Testis (tissue), 3 donors: Measurements from ENCODE around the gene ARSI. TPM values are rescaled to one million over a fixed set of nuclear protein-coding genes. Genes with fewer than 3 reads are reported as not detected.
A peak's percentile ranks its signal among the peaks of the same experiment; 100 is the strongest.

Experiments
- DNase-seq: peaks from one replicate; pipeline ENCODE4 v3.0.0-alpha.2; 2019
- H3K27ac ChIP-seq, 2 donors: fragments of 200-600 bp; sonication (generic); one replicate each; pipeline ENCODE4 v1.5.1; 2019
- H3K27me3 ChIP-seq: fragments of 200-600 bp; sonication (generic); one replicate; pipeline ENCODE4 v1.5.1; 2019
- H3K36me3 ChIP-seq: fragments of 200-600 bp; sonication (generic); one replicate; pipeline ENCODE4 v1.5.1; 2017; ENCODE audit warnings: low read depth; ENCODE audit errors: missing control alignments
- H3K4me1 ChIP-seq: fragments of 200-600 bp; sonication (generic); one replicate; pipeline ENCODE4 v1.5.1; 2019
- H3K4me3 ChIP-seq, 2 donors: fragments of 200-600 bp; sonication (generic); one replicate each; pipeline ENCODE4 v1.5.1; 2017 to 2019
- H3K9me3 ChIP-seq: fragments of 200-600 bp; sonication (generic); one replicate; pipeline ENCODE4 v1.5.1; 2017
- POLR2A ChIP-seq: fragments of 450-650 bp; IDR thresholded peaks from one replicate; pipeline ENCODE4 v1.6.1; 2017; ENCODE audit warnings: antibody characterized with exemption, mild to moderate bottlenecking, moderate library complexity
- WGBS, 2 donors: methylation state at CpG; one replicate each; pipeline ENCODE4 v1.1.5; 2018; 5-methylcytosine and 5-hydroxymethylcytosine counted together
- intact Hi-C: fragments of 100-400 bp; cut with DNase I; formaldehyde crosslinking; loops from one replicate; pipeline ENCODE4 v1.15.1; 2023; ENCODE audit warnings: low total_unique reads
- polyA plus RNA-seq: library from polyadenylated mRNA; stranded (reverse); fragments of 350-450 nt; fragmentation: Illumina TruSeq; extraction: RNeasy Lipid Tissue Mini Kit (QIAGEN cat#74804); gene quantifications from one replicate; pipeline ENCODE4 v1.2.3, GENCODE V29; 2014; ENCODE audit warnings: low read depth, low replicate concordance; ENCODE audit not compliant: insufficient read depth
- total RNA-seq, 2 donors: library from RNA; depleted of rRNA; stranded (reverse); fragments of >200 nt; gene quantifications; one replicate each; pipeline ENCODE4 v1.2.3, GENCODE V29; 2016
- TF ChIP-seq, protein P1 (sequence below), 3 experiments: fragments of 450-650 bp in 2 of 3; fragments of 200-600 bp in 1 of 3; sonication (generic) in 1 of 3; IDR thresholded peaks; one replicate each; pipeline ENCODE4 v1.5.1; 2016 to 2019; ENCODE audit warnings: antibody characterized with exemption in 3 of 3, mild to moderate bottlenecking in 2 of 3, moderate library complexity in 1 of 3

ARSI gene
- total and polyA plus RNA-seq, 3 donors from 2014 or later: 0.79 to 0.93 (median 0.92) TPM

DNA sequence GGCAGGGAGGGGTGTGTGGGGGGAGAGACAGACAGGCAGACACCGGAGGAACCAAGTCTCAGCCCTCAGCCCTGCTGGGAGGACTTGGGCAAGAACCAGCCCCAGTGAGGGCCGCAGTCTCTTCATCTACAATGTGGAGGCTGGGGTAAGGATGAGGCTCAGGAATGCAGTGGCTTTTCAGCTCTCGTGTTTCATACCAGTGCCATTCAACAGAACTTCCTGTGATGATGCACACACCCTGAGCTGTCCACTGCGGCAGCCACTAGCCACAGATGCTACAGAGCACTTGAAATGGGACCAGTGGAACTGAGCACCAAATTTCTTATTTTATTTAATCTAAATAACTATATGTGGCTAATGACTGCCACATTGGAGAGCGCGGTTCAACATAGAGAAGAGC lies 23.8 kb downstream of the ARSI start:
- Histone ChIP-seq H3K9me3 (no peaks in the 10 kb centered on the region), H3K27me3 (no peaks in the 10 kb centered on the region), H3K36me3 (no peaks in the 10 kb centered on the region), H3K4me1 (peaks cover 9% of the 10 kb centered on the region), H3K27ac (no peak overlapping the region), H3K4me3 (no peak overlapping the region)
- WGBS, 2 donors: 85 to 91% methylated on average over 4 to 6 of the region's 6 CpGs
- no peak for DNase-seq
- TF ChIP-seq, protein P1, sequence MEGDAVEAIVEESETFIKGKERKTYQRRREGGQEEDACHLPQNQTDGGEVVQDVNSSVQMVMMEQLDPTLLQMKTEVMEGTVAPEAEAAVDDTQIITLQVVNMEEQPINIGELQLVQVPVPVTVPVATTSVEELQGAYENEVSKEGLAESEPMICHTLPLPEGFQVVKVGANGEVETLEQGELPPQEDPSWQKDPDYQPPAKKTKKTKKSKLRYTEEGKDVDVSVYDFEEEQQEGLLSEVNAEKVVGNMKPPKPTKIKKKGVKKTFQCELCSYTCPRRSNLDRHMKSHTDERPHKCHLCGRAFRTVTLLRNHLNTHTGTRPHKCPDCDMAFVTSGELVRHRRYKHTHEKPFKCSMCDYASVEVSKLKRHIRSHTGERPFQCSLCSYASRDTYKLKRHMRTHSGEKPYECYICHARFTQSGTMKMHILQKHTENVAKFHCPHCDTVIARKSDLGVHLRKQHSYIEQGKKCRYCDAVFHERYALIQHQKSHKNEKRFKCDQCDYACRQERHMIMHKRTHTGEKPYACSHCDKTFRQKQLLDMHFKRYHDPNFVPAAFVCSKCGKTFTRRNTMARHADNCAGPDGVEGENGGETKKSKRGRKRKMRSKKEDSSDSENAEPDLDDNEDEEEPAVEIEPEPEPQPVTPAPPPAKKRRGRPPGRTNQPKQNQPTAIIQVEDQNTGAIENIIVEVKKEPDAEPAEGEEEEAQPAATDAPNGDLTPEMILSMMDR (IDR thresholded peaks at IDR 0.05): no peak
- intact Hi-C loops: no loop called here

DNA sequence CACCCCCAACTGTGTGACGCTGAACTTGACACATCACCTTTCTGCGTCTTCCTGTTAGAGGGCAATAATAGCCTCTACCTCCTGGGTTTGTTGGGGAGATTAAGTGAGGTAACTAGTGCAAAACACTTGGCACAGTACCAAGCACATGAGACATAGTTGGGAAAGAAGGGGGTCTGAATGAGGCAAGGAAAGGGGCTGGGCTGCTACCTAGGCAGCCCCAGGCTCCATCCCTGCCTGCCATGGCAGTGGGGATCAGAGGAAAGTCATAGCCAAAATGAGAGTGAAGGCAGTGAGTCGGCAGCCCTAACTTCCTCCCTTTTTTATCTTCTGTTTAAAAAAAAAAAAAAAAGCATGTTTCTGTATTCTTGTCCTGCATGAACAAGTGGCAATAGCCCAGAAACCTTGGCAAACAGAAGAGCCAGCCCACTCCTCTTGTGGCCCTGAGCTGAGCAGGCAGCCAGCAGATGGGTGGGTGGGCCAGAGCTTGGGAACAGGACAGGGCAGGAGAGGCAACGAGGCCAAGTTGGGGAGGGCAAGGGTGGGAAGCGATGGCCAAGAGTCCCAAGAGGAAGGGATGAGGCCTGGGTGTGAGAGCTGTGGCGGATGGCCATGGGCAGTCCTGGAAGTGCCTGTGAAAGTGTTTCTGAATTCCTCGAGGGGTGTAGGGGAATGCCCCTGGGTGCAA lies 24.5 kb downstream of the ARSI start:
- no peak for DNase-seq
- WGBS, 2 donors: 60 to 77% methylated on average over 7 of the region's 7 CpGs
- no peaks in the 10 kb centered on the region for H3K27me3 ChIP-seq
- TF ChIP-seq POLR2A: no peak
- TF ChIP-seq, protein P1 (IDR thresholded peaks at IDR 0.05): no peak
- no peak overlapping the region for H3K4me3 ChIP-seq
- no peaks in the 10 kb centered on the region for H3K36me3 ChIP-seq
- H3K9me3 ChIP-seq: no peaks in the 10 kb centered on the region
- H3K4me1 ChIP-seq: peaks cover 7% of the 10 kb centered on the region
- H3K27ac ChIP-seq: no peak overlapping the region
- intact Hi-C loops: no loop called here

DNA sequence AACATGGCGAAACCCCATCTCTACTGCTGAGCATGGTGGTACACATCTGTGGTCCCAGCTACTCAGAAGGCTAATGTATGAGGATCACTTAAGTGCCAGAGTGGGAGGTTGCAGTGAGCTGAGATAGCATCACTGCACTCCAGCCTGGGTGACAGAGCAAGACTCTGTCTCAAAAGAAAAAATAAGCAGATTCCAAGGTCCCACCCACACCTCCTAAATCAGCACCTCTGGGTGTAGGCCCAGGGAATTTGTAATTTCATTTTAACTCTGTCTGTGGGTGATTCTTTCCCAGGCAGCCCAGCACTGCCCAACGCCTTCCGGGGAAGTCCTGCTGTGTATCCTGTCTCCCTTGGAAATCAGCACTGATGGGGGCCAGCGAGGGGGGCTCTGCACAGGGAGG lies 25.7 kb downstream of the ARSI start:
- WGBS, 2 donors: 77 to 78% methylated on average over 4 of the region's 4 CpGs
- H3K4me1 ChIP-seq: peaks cover 5% of the 10 kb centered on the region
- H3K36me3 ChIP-seq: no peaks in the 10 kb centered on the region
- H3K9me3 ChIP-seq: no peaks in the 10 kb centered on the region
- H3K4me3 ChIP-seq: no peak overlapping the region
- DNase-seq: no peak
- TF ChIP-seq, protein P1 (IDR thresholded peaks at IDR 0.05): no peak
- TF ChIP-seq POLR2A: no peak
- intact Hi-C loops: no loop called here
- H3K27me3 ChIP-seq: no peaks in the 10 kb centered on the region
- H3K27ac ChIP-seq: no peak overlapping the region

DNA sequence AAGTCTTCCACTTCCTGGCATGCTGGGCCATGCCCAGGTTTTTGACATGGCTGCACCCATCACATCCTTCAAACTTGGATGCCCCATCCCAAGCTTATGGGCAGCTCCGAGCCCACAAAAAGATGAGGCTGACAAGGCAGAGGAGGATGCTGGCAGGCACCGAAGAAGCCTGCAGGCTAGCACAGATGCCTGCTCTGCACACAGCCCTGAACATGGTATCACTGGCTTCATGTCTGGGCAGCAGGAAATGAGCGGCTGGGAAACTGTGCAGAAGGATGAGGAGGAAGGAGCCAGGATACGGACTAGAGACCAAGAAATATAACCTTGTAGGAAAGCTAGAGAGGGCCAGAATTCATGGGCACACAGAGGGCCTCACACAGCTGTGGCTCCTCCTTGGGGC lies 27.9 kb downstream of the ARSI start:
- H3K27me3 ChIP-seq: no peaks in the 10 kb centered on the region
- TF ChIP-seq, protein P1 (IDR thresholded peaks at IDR 0.05): no peak
- no peak for TF ChIP-seq POLR2A
- no peaks in the 10 kb centered on the region for H3K9me3 ChIP-seq
- intact Hi-C loops: no loop called here
- 90 to 98% methylated on average over 4 of the region's 4 CpGs for WGBS, 2 donors
- no peaks in the 10 kb centered on the region for H3K36me3 ChIP-seq
- no peaks in the 10 kb centered on the region for H3K4me1 ChIP-seq
- no peak overlapping the region for H3K4me3 ChIP-seq
- DNase-seq: no peak
- H3K27ac ChIP-seq: no peak overlapping the region

DNA sequence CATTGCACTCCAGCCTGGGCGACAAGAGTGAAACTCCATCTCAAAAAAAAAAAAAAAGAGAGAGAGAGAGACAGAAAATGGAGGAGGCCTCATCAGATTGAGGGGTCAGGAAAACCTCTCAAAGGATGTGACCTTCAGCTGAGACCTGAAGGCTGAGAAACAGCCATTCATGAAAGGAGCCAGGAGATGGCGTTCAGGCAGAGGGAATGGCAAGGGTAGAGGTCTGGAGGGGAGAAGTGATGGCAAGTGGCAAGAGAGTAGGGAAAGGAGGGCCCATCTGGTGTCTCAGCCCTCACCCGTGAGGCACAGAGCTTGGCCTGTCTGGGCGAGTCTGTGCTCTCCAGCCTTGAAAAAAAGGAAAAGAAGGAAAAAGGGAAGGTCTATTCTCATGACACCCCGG lies 30.2 kb downstream of the ARSI start:
- Histone ChIP-seq H3K36me3 (no peaks in the 10 kb centered on the region), H3K4me3 (no peak overlapping the region), H3K4me1 (no peaks in the 10 kb centered on the region), H3K9me3 (no peaks in the 10 kb centered on the region), H3K27me3 (no peaks in the 10 kb centered on the region), H3K27ac (no peak overlapping the region)
- DNase-seq: peak; percentile 37
- intact Hi-C loops: no loop called here
- TF ChIP-seq, protein P1 (IDR thresholded peaks at IDR 0.05): no peak
- TF ChIP-seq POLR2A: no peak
- WGBS, 2 donors: 83% methylated on average over 5 of the region's 5 CpGs
